Calu3 (cell line): ENCODE results near the gene EGFLAM. TPM values are rescaled to one million over a fixed set of nuclear protein-coding genes. Genes with fewer than 3 reads are reported as not detected.

ENCODE experiments used
- BruUV-seq: library from RNA; stranded (reverse); fragments of 400-500 nt; replicated peaks from 2 replicates; lab custom pipeline; 2021; lab: Mats Ljungman, UMichigan
- CTCF ChIA-PET: fragments of 300-600 bp; sonication (Branson Sonifier 250); formaldehyde crosslinking; loops from one replicate; lab custom pipeline; 2022; ENCODE audit warnings: antibody characterized with exemption; lab: Charles Lee
- DNase-seq: peaks from one replicate; pipeline ENCODE4 v3.0.0; 2022
- H3K27ac Mint-ChIP-seq: one replicate; pipeline ENCODE4 v1.8.0; 2022; ENCODE audit warnings: mixed read lengths; ENCODE audit not compliant: unreplicated experiment
- H3K27me3 Mint-ChIP-seq: one replicate; pipeline ENCODE4 v1.8.0; 2022; ENCODE audit warnings: mixed read lengths; ENCODE audit not compliant: unreplicated experiment
- H3K36me3 Mint-ChIP-seq: one replicate; pipeline ENCODE4 v1.8.0; 2022; ENCODE audit warnings: mild to moderate bottlenecking, moderate library complexity, mixed read lengths; ENCODE audit not compliant: insufficient read depth, unreplicated experiment
- H3K4me1 Mint-ChIP-seq: one replicate; pipeline ENCODE4 v1.8.0; 2022; ENCODE audit warnings: mild to moderate bottlenecking, low read depth, mixed read lengths; ENCODE audit not compliant: unreplicated experiment
- H3K4me3 Mint-ChIP-seq: one replicate; pipeline ENCODE4 v1.8.0; 2022; ENCODE audit warnings: mild to moderate bottlenecking, low read depth, moderate library complexity, mixed read lengths; ENCODE audit not compliant: unreplicated experiment
- H3K9me3 Mint-ChIP-seq: one replicate; pipeline ENCODE4 v1.8.0; 2022; ENCODE audit warnings: low read depth, mixed read lengths; ENCODE audit not compliant: unreplicated experiment
- intact Hi-C: fragments of 100-400 bp; cut with micrococcal nuclease; formaldehyde crosslinking; loops from one replicate; pipeline ENCODE4 v1.10.0; 2022; ENCODE audit not compliant: unreplicated experiment
- total RNA-seq: library from RNA; stranded (reverse); gene quantifications from 2 replicates; pipeline ENCODE4 v1.2.3, GENCODE V29; 2022
- TF ChIP-seq, protein P1 (sequence below): fragments of 200-600 bp; IDR thresholded peaks from one replicate; pipeline ENCODE4 v1.8.0; 2022; ENCODE audit warnings: antibody characterized with exemption; ENCODE audit not compliant: unreplicated experiment

The EGFLAM gene
- total RNA-seq, 1 experiment from 2014 or later: not detected

DNA sequence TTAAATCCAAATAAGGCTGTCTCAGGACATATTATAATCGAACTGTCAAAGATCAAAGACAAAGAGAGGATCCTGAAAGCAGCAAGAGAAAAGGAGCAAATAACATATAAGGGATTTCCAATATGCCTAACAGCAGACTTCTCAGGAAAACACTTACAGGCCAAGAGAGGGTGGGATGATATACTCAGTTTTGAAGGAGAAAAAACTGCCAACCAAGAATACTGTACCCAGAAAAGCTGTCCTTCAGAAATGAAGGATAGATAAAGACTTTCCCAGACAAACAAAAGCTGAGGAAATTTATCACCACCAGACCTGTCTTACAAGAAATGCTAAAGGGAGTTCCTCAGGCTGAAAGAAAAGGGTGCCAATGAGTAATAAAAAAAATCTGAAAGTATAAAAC, 16.0 kb downstream of the EGFLAM start:
- intact Hi-C loops: no loop called here
- Mint-ChIP-seq H3K4me3 (no peak overlapping the region), H3K4me1 (no peaks in the 10 kb centered on the region), H3K27me3 (peaks cover 60% of the 10 kb centered on the region), H3K9me3 (peaks cover 2% of the 10 kb centered on the region), H3K36me3 (no peaks in the 10 kb centered on the region), H3K27ac (no peak overlapping the region)
- no peak for DNase-seq
- CTCF ChIA-PET: no interaction called here
- TF ChIP-seq, protein P1, sequence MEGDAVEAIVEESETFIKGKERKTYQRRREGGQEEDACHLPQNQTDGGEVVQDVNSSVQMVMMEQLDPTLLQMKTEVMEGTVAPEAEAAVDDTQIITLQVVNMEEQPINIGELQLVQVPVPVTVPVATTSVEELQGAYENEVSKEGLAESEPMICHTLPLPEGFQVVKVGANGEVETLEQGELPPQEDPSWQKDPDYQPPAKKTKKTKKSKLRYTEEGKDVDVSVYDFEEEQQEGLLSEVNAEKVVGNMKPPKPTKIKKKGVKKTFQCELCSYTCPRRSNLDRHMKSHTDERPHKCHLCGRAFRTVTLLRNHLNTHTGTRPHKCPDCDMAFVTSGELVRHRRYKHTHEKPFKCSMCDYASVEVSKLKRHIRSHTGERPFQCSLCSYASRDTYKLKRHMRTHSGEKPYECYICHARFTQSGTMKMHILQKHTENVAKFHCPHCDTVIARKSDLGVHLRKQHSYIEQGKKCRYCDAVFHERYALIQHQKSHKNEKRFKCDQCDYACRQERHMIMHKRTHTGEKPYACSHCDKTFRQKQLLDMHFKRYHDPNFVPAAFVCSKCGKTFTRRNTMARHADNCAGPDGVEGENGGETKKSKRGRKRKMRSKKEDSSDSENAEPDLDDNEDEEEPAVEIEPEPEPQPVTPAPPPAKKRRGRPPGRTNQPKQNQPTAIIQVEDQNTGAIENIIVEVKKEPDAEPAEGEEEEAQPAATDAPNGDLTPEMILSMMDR: no peak
- BruUV-seq: no TSS peak

DNA sequence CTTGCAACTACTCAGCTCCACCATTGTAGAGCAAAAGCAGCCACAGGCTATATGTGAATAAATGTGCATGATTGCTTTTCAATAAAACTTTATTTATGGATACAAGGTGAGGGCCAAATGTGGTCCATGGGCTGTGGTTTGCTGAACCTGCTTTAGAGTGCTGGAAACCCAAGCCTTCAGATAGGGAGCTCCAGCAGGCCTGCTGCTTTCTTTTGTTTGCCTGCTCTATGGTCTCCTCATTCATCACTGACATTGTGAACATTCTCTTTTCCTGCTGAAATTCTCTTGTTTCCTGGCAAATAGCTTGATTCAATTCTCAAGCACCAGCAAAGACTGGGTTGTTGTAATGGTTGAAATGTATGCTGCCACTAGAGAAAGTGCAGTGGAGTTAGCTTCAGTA, 26.0 kb downstream of the EGFLAM start:
- peaks cover 43% of the 10 kb centered on the region for H3K27me3 Mint-ChIP-seq
- H3K4me1 Mint-ChIP-seq: no peaks in the 10 kb centered on the region
- H3K36me3 Mint-ChIP-seq: no peaks in the 10 kb centered on the region
- DNase-seq: no peak
- H3K9me3 Mint-ChIP-seq: no peaks in the 10 kb centered on the region
- TF ChIP-seq, protein P1: no peak
- BruUV-seq: no TSS peak
- intact Hi-C loops: no loop called here
- H3K4me3 Mint-ChIP-seq: no peak overlapping the region
- CTCF ChIA-PET: no interaction called here
- H3K27ac Mint-ChIP-seq: no peak overlapping the region

GRCh38 chr5:38285226-38285625, 26.9 kb downstream of the EGFLAM start:
- no peak for DNase-seq
- H3K4me3 Mint-ChIP-seq: no peak overlapping the region
- CTCF ChIA-PET: no interaction called here
- no peaks in the 10 kb centered on the region for H3K9me3 Mint-ChIP-seq
- no peaks in the 10 kb centered on the region for H3K4me1 Mint-ChIP-seq
- H3K36me3 Mint-ChIP-seq: no peaks in the 10 kb centered on the region
- TF ChIP-seq, protein P1: no peak
- intact Hi-C loops: no loop called here
- no peak overlapping the region for H3K27ac Mint-ChIP-seq
- BruUV-seq: no TSS peak
- H3K27me3 Mint-ChIP-seq: peaks cover 43% of the 10 kb centered on the region

- Mint-ChIP-seq H3K4me1 (no peaks in the 10 kb centered on the region), H3K4me3 (no peak overlapping the region), H3K9me3 (no peaks in the 10 kb centered on the region), H3K27me3 (peaks cover 39% of the 10 kb centered on the region), H3K36me3 (no peaks in the 10 kb centered on the region), H3K27ac (no peak overlapping the region)
- CTCF ChIA-PET: no interaction called here
- TF ChIP-seq, protein P1: no peak
- intact Hi-C loops: no loop called here
- DNase-seq: no peak
- BruUV-seq: no TSS peak
Measured at GRCh38 chr5:38286002-38286401, 27.6 kb downstream of the EGFLAM start.

GRCh38 chr5:38287124-38287523, 28.8 kb downstream of the EGFLAM start:
- intact Hi-C loops: no loop called here
- Mint-ChIP-seq H3K36me3 (no peaks in the 10 kb centered on the region), H3K27me3 (peaks cover 43% of the 10 kb centered on the region), H3K9me3 (no peaks in the 10 kb centered on the region), H3K27ac (no peak overlapping the region), H3K4me1 (no peaks in the 10 kb centered on the region), H3K4me3 (no peak overlapping the region)
- TF ChIP-seq, protein P1: no peak
- DNase-seq: no peak
- CTCF ChIA-PET: no interaction called here
- no TSS peak for BruUV-seq
